ENCODE measurements around the gene NHLRC4.

DNA sequence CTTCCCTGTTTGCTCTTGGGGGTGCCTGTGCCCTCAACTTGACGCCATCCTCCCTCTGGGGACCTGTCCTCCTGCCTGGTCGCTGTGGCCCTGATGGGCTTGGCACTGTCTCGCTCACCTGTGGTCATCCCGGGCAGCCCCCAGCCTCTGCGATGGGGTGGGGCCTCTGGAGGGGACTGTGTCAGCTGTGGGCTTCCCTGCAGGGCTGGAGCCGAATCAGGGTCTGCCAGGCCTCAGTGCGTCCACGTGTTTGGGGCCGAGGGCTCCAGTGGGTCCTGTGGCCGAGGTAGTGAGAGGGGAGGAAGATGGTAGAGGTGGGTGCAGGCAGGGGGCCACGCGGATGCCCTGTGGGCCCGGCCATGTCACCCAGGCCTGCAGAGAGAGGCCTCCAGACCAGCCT, 11.0 kb downstream of the NHLRC4 start:
- TF ChIP-seq, protein P1, sequence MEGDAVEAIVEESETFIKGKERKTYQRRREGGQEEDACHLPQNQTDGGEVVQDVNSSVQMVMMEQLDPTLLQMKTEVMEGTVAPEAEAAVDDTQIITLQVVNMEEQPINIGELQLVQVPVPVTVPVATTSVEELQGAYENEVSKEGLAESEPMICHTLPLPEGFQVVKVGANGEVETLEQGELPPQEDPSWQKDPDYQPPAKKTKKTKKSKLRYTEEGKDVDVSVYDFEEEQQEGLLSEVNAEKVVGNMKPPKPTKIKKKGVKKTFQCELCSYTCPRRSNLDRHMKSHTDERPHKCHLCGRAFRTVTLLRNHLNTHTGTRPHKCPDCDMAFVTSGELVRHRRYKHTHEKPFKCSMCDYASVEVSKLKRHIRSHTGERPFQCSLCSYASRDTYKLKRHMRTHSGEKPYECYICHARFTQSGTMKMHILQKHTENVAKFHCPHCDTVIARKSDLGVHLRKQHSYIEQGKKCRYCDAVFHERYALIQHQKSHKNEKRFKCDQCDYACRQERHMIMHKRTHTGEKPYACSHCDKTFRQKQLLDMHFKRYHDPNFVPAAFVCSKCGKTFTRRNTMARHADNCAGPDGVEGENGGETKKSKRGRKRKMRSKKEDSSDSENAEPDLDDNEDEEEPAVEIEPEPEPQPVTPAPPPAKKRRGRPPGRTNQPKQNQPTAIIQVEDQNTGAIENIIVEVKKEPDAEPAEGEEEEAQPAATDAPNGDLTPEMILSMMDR (conservative IDR thresholded peaks at IDR 0.05; ENCODE audit: low read depth, low read length) = no peak
- TF ChIP-seq EZH2 (IDR thresholded peaks at IDR 0.05; ENCODE audit: low read length, unreplicated experiment) (no peak), EZH2phosphoT487 (IDR thresholded peaks at IDR 0.05; ENCODE audit: borderline replicate concordance, low read length) (no peak)

All from PC-3 (cell line).